HCT116 (cell line): ENCODE measurements around the gene HHAT.

ENCODE experiments used
- ATF3 ChIP-seq: IDR thresholded peaks from 2 replicates; pipeline ENCODE4 v1.6.1; 2012
- CEBPB ChIP-seq: IDR thresholded peaks from 2 replicates; pipeline ENCODE4 v1.6.1; 2012; ENCODE audit warnings: low read depth
- CTCF ChIP-seq, 3 experiments: fragments of 200-600 bp in 1 of 3; sonication (generic) in 1 of 3; IDR thresholded peaks in 2 of 3; conservative IDR thresholded peaks in 1 of 3; 2 replicates each; pipeline ENCODE4 v1.5.1; 2012 to 2017; ENCODE audit warnings: low read depth in 2 of 3, low read length in 2 of 3, antibody characterized with exemption in 1 of 3, borderline replicate concordance in 1 of 3, control low read depth in 1 of 3, mild to moderate bottlenecking in 1 of 3, mixed read lengths in 1 of 3, mixed run types in 1 of 3, moderate library complexity in 1 of 3; ENCODE audit not compliant: insufficient read depth in 1 of 3
- EZH2 ChIP-seq: fragments of 200-600 bp; sonication (generic); IDR thresholded peaks from 2 replicates; pipeline ENCODE4 v1.6.1; 2017; ENCODE audit warnings: antibody characterized with exemption, mixed run types
- JUND ChIP-seq: IDR thresholded peaks from 2 replicates; pipeline ENCODE4 v1.6.1; 2012
- POLR2A ChIP-seq: IDR thresholded peaks from 2 replicates; pipeline ENCODE4 v1.7.0; 2011; ENCODE audit warnings: borderline replicate concordance; ENCODE audit not compliant: insufficient read depth, insufficient read length; ENCODE audit errors: extremely low read depth
- POLR2AphosphoS5 ChIP-seq: IDR thresholded peaks from 2 replicates; pipeline ENCODE4 v1.6.1; 2011; ENCODE audit warnings: mild to moderate bottlenecking, low read depth, low read length, moderate library complexity
- RAD21 ChIP-seq: IDR thresholded peaks from 2 replicates; pipeline ENCODE4 v1.6.1; 2012; ENCODE audit warnings: low read depth, mild to moderate bottlenecking
- REST ChIP-seq: IDR thresholded peaks from 2 replicates; pipeline ENCODE4 v1.6.1; 2012; ENCODE audit warnings: low read depth
- SIN3A ChIP-seq: IDR thresholded peaks from 2 replicates; pipeline ENCODE4 v1.6.1; 2012; ENCODE audit warnings: low read depth
- SP1 ChIP-seq: IDR thresholded peaks from 2 replicates; pipeline ENCODE4 v1.6.1; 2012; ENCODE audit warnings: low read depth
- ZBTB33 ChIP-seq: IDR thresholded peaks from 2 replicates; pipeline ENCODE4 v1.6.1; 2011; ENCODE audit warnings: mild to moderate bottlenecking, low read length, moderate library complexity; ENCODE audit not compliant: insufficient replicate concordance; ENCODE audit errors: extremely low read depth
- ZFX ChIP-seq: fragments of 450-650 bp; IDR thresholded peaks from 2 replicates; pipeline ENCODE4 v1.6.1; 2017

GRCh38 chr1:210531475-210532222, 202.9 kb downstream of the HHAT start:
- no peak for TF ChIP-seq SIN3A
- no peak for TF ChIP-seq REST
- TF ChIP-seq POLR2A = no peak
- no peak for TF ChIP-seq CTCF (IDR thresholded peaks at IDR 0.05 in 2 of 3, conservative IDR thresholded peaks at IDR 0.05 in 1 of 3; ENCODE audit: borderline replicate concordance in 1 of 3, insufficient read depth in 1 of 3, low read depth in 2 of 3, low read length in 2 of 3)
- TF ChIP-seq JUND = no peak
- no peak for TF ChIP-seq POLR2AphosphoS5
- TF ChIP-seq RAD21 = no peak
- no peak for TF ChIP-seq ATF3
- no peak for TF ChIP-seq ZFX
- TF ChIP-seq EZH2 = no peak
- TF ChIP-seq CEBPB = no peak
- TF ChIP-seq ZBTB33 = no peak
- TF ChIP-seq SP1 = no peak
